Keratinocyte (primary cell): ENCODE results near the gene SELENOF.

Experiments used
- CTCF ChIP-seq, 3 experiments: IDR thresholded peaks in 1 of 3; conservative IDR thresholded peaks in 1 of 3; optimal IDR thresholded peaks in 1 of 3; 2 replicates in 2 of 3; 3 replicates in 1 of 3; pipeline versions ENCODE3 to v1.5.1; 2011; ENCODE audit warnings: low read length in 3 of 3, mild to moderate bottlenecking in 3 of 3, moderate library complexity in 2 of 3, control low read depth in 1 of 3, inconsistent platforms in 1 of 3; ENCODE audit not compliant: insufficient read depth in 2 of 3; ENCODE audit errors: extremely low read depth in 1 of 3
- EZH2 ChIP-seq: IDR thresholded peaks from one replicate; pipeline ENCODE4 v1.6.1; 2012; ENCODE audit warnings: inconsistent platforms, mild to moderate bottlenecking, low read length, moderate library complexity

- no peak for TF ChIP-seq CTCF (optimal IDR thresholded peaks at IDR 0.05 in 1 of 3, IDR thresholded peaks at IDR 0.05 in 1 of 3, conservative IDR thresholded peaks at IDR 0.05 in 1 of 3; ENCODE audit: extremely low read depth in 1 of 3, insufficient read depth in 2 of 3, low read length in 3 of 3)
- TF ChIP-seq EZH2: no peak
Observed at GRCh38 chr1:86915737-86916235, 1.9 kb upstream of the SELENOF start.
